ENCODE data around the gene IER3. TPM values are rescaled to one million over a fixed set of nuclear protein-coding genes. Genes with fewer than 3 reads are reported as not detected.

The IER3 gene
- total RNA-seq = 10 to 100 TPM in 3 of 4 donors, 1 to 10 TPM in 1; 6.3 to 38.4 (median 23.9) TPM
- 100 to 1,000 TPM in 1 of 3 donors, 1 to 10 TPM in 2; 3.1 to 321 (median 3.2) TPM for polyA plus RNA-seq
- long read RNA-seq, donor 1, transcript IER3-202 (1 exons, 1,350 nt) = major isoform, 10 of 10 reads
- long read RNA-seq, donor 1, partial matches to known transcripts = 0 of 10 reads
- long read RNA-seq, donor 1, other reads (novel, unspliced or antisense) = 0 of 10 reads
- long read RNA-seq, donor 2 = 0 reads

- ATAC-seq (peak; percentile 48 to 73 (median 52)), DNase-seq (peak; percentile 82 to 83)
- intact Hi-C loops (cut with DNase I) = loop anchor here (5.0 to 10.0 kb wide), 5 partner anchors 38 to 341 kb away; partner anchors contain the start of genes MRPS18B (in 1 of the 2) and PPP1R10 (in 1 of the 2)
- peaks cover 0 to 23% of the 10 kb centered on the region in 2 donors for H3K36me3 ChIP-seq (ENCODE audit: insufficient read depth in 1 of 2, low read depth in 1 of 2)
- peak within 1 kb of the TSS; percentile 92 for H3K4me3 ChIP-seq
- WGBS, 3 donors = 1% methylated on average over 53 to 54 of the region's 54 CpGs
- H3K9me3 ChIP-seq = no peaks in the 10 kb centered on the region
- peak within 1 kb of the TSS; percentile 93 for H3K27ac ChIP-seq
- TF ChIP-seq CTCF (IDR thresholded peaks at IDR 0.05) = peak; percentile 62
- peaks cover 12% of the 10 kb centered on the region for H3K4me1 ChIP-seq
- H3K27me3 ChIP-seq (ENCODE audit: insufficient read depth in 3 of 3, low read length in 2 of 3) = no peaks in the 10 kb centered on the region
Observed at GRCh38 chr6:30744054-30744805, at the start of gene IER3. TSS of gene IER3 (minus strand) at chr6:30744547. CDS start at chr6:30744518, 29 bp downstream.

GRCh38 chr6:30793521-30794194, 49.3 kb upstream of the IER3 start:
- H3K27me3 ChIP-seq (ENCODE audit: insufficient read depth in 3 of 3, low read length in 2 of 3) = no peaks in the 10 kb centered on the region
- no peaks in the 10 kb centered on the region for H3K36me3 ChIP-seq (ENCODE audit: insufficient read depth in 1 of 2, low read depth in 1 of 2)
- no peaks in the 10 kb centered on the region for H3K9me3 ChIP-seq
- intact Hi-C loops (cut with DNase I) = no loop called here
- H3K27ac ChIP-seq = peak overlapping the region; percentile 58
- DNase-seq = no peak
- no peak for ATAC-seq
- no peaks in the 10 kb centered on the region for H3K4me1 ChIP-seq
- H3K4me3 ChIP-seq = no peak overlapping the region
- WGBS, 3 donors = 56 to 59% (median 56%) methylated on average over 6 of the region's 6 CpGs
- TF ChIP-seq CTCF (IDR thresholded peaks at IDR 0.05) = no peak

GRCh38 chr6:30792786-30793185, 48.4 kb upstream of the IER3 start:
- TF ChIP-seq CTCF (IDR thresholded peaks at IDR 0.05) = no peak
- H3K27ac ChIP-seq = no peak overlapping the region
- no peaks in the 10 kb centered on the region for H3K27me3 ChIP-seq (ENCODE audit: insufficient read depth in 3 of 3, low read length in 2 of 3)
- intact Hi-C loops (cut with DNase I) = no loop called here
- no peak overlapping the region for H3K4me3 ChIP-seq
- no peaks in the 10 kb centered on the region for H3K4me1 ChIP-seq
- 90 to 95% (median 95%) methylated on average over 2 of the region's 2 CpGs for WGBS, 3 donors
- no peaks in the 10 kb centered on the region for H3K36me3 ChIP-seq (ENCODE audit: insufficient read depth in 1 of 2, low read depth in 1 of 2)
- no peak for DNase-seq
- H3K9me3 ChIP-seq = no peaks in the 10 kb centered on the region
- no peak for ATAC-seq

GRCh38 chr6:30790724-30791383, 46.5 kb upstream of the IER3 start:
- Histone ChIP-seq H3K4me3 (no peak overlapping the region), H3K4me1 (no peaks in the 10 kb centered on the region), H3K36me3 (ENCODE audit: insufficient read depth in 1 of 2, low read depth in 1 of 2) (no peaks in the 10 kb centered on the region), H3K9me3 (no peaks in the 10 kb centered on the region), H3K27ac (no peak overlapping the region), H3K27me3 (ENCODE audit: insufficient read depth in 3 of 3, low read length in 2 of 3) (no peaks in the 10 kb centered on the region)
- DNase-seq (no peak), ATAC-seq (no peak)
- intact Hi-C loops (cut with DNase I) = no loop called here
- TF ChIP-seq CTCF (IDR thresholded peaks at IDR 0.05) = no peak
- 72 to 99% (median 93%) methylated on average over 4 of the region's 4 CpGs for WGBS, 3 donors

All from psoas muscle (tissue), 8 donors.